SJCRH30 (cell line): Measurements from ENCODE around the gene WNT5B. TPM values are rescaled to one million over a fixed set of nuclear protein-coding genes. Genes with fewer than 3 reads are reported as not detected.
"Not testable (repeated sequence)": the region's sequence is repeated elsewhere in the genome, so short reads cannot be mapped to it uniquely, and the experiment has no call there.

ENCODE experiments used
- DNase-seq, 2 experiments: peaks; one replicate each; pipeline ENCODE4 v3.0.0-alpha.2; 2015 to 2020
- H3K27ac ChIP-seq: fragments of 250-450 bp; sonication (Bioruptor Pico); 2 replicates; pipeline ENCODE4 v1.5.1; 2020; ENCODE audit warnings: mild to moderate bottlenecking, moderate library complexity
- H3K27me3 ChIP-seq: fragments of 250-450 bp; sonication (Bioruptor Pico); 2 replicates; pipeline ENCODE4 v1.5.1; 2020; ENCODE audit warnings: mild to moderate bottlenecking, moderate library complexity
- H3K36me3 ChIP-seq: fragments of 250-450 bp; sonication (Bioruptor Pico); 2 replicates; pipeline ENCODE4 v1.5.1; 2020; ENCODE audit warnings: mild to moderate bottlenecking, moderate library complexity
- H3K4me1 ChIP-seq: fragments of 250-450 bp; sonication (Bioruptor Pico); 2 replicates; pipeline ENCODE4 v1.5.1; 2020; ENCODE audit warnings: mild to moderate bottlenecking, moderate library complexity
- H3K4me3 ChIP-seq: fragments of 250-450 bp; sonication (Bioruptor Pico); 2 replicates; pipeline ENCODE4 v1.5.1; 2020; ENCODE audit warnings: mild to moderate bottlenecking, moderate library complexity
- H3K9me3 ChIP-seq: fragments of 250-450 bp; sonication (Bioruptor Pico); replicated peaks from 2 replicates; pipeline ENCODE4 v1.5.1; 2020; ENCODE audit warnings: mild to moderate bottlenecking, moderate library complexity
- total RNA-seq: library from RNA; depleted of rRNA; stranded (reverse); fragments of >200 nt; shearing (Covaris generic); gene quantifications from 2 replicates; pipeline ENCODE4 v1.2.3, GENCODE V29; 2014; rRNA removed

The WNT5B gene
- total RNA-seq, 1 experiment from 2014 or later, result 50.2 TPM

DNA sequence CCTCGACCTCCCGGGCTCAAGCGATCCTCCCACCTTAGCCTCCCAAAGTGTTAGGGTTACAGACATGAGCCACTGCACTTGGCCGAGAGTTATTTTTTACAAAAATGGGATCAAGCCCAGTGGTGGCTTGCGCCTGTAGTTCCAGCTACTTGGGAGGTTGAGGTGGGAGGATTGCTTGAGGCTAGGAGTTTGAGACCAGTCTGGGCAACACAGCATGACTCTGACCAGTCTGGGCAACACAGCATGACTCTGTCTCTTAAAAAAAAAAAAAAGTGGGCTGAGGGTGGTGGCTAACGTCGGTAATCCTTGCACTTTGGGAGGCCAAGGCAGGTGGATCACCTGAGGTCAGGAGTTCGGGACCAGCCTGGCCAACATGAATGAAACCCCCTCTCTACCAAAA, 66.1 kb downstream of the WNT5B start:
- DNase-seq, H3K27ac ChIP-seq, H3K27me3 ChIP-seq, H3K4me3 ChIP-seq, H3K4me1 ChIP-seq, H3K9me3 ChIP-seq: not testable (repeated sequence)
- H3K36me3 ChIP-seq, result peaks cover 18% of the 10 kb centered on the region

DNA sequence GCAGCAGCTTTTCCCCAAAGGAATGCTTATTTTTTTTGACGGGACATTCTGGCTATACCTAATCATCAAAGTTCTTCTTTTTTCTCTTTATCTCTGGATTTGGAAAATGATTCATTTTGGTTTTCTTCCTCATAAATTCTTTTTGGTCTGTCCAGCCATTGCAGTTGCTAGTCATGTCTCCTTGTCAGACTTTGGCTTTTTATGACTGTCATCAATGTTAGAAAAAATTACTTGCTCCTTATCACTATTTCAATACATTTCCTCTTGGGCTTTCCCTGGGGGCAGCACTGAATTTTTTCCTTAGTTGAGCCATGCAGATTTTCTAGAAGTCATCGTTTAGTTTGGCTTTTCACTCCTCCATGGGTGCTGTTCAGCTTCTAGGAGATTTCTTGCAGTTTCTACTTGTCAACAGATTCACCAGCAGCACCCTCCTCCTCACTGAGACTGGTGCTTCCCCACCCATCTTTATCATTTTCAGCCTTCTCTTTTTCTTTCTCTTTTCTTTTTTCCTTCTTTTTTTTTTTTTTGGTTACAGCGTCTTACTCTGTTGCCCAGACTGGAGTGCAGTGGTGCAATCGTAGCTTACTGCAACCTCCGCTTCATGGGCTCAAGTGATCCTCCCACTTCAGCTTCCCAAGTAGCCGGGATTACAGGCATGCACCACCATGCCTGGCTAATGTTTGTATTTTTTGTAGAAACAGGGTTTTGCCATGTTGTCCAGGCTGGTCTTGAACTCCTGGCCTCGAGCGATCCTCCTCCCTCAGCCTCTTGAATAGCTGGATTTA, 67.0 kb downstream of the WNT5B start:
- no peak for DNase-seq

DNA sequence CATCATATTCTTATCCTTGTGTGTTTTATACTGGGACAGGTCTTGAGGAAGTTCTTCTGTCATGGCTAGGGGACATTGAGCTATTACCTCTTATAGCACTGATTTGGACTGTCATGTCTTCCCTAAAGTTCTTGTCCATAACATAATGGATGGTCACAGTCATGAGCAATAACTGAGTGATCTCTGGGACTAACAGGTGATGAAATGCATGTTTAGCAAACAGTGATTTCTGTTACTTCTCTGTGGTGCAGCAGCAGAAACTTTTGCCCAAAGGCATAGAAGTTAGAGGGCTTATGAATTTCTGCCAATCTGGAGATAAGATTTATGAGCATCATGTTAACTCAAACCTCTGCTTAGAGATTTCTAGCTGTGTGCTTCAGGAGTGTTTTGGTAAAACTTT, 67.8 kb downstream of the WNT5B start:
- DNase-seq, result no peak
- Histone ChIP-seq H3K27ac (no peak overlapping the region), H3K36me3 (peaks cover 18% of the 10 kb centered on the region), H3K9me3 (no peaks in the 10 kb centered on the region), H3K4me3 (no peak overlapping the region), H3K4me1 (peaks cover 3% of the 10 kb centered on the region), H3K27me3 (no peaks in the 10 kb centered on the region)

More for the DNA sequence above, 67.0 kb downstream of the WNT5B start:
- Histone ChIP-seq H3K27me3 (no peaks in the 10 kb centered on the region), H3K27ac (no peak overlapping the region), H3K4me1 (peaks cover 3% of the 10 kb centered on the region), H3K4me3 (no peak overlapping the region), H3K36me3 (peaks cover 18% of the 10 kb centered on the region), H3K9me3 (no peaks in the 10 kb centered on the region)

Other genes with a start within 250 kb of the WNT5B start
- gene FBXL14, start 34.6 kb upstream of the WNT5B start, total RNA-seq, result 15.0 and 16.3 TPM in 2 replicates
- gene ADIPOR2, start 61.8 kb downstream of the WNT5B start, total RNA-seq, result 54.1 and 62.5 TPM in 2 replicates
- not detected in 2 replicates for gene LRTM2, start 191.3 kb downstream of the WNT5B start, total RNA-seq